MCF 10A (cell line): Measurements from ENCODE around the gene MARCHF7. TPM values are rescaled to one million over a fixed set of nuclear protein-coding genes. Genes with fewer than 3 reads are reported as not detected.

Experiments used
- BruUV-seq: library from RNA; stranded (reverse); fragments of 400-500 nt; replicated peaks from 2 replicates; lab custom pipeline; 2021; lab: Mats Ljungman, UMichigan
- CTCF ChIA-PET: fragments of 300-600 bp; sonication (Branson Sonifier 250); formaldehyde crosslinking; extraction: SDS; loops from one replicate; lab custom pipeline; 2021; ENCODE audit warnings: antibody characterized with exemption, inconsistent platforms; lab: Yijun Ruan, JAX
- POLR2A ChIA-PET: fragments of 300-600, 350-650 bp; sonication (Branson Sonifier 250); formaldehyde crosslinking; extraction: SDS; loops from one replicate; lab custom pipeline; 2020; ENCODE audit warnings: antibody characterized with exemption, inconsistent platforms; lab: Yijun Ruan, JAX
- DNase-seq: peaks from one replicate; pipeline ENCODE4 v3.0.0-alpha.2; 2018; ENCODE audit not compliant: unreplicated experiment
- H3K27ac Mint-ChIP-seq: one replicate; pipeline ENCODE4 v1.8.0; 2022; ENCODE audit warnings: mild to moderate bottlenecking, low read depth, mixed read lengths; ENCODE audit not compliant: unreplicated experiment
- H3K27me3 Mint-ChIP-seq: one replicate; pipeline ENCODE4 v1.8.0; 2022; ENCODE audit warnings: mixed read lengths; ENCODE audit not compliant: insufficient read depth, unreplicated experiment
- H3K36me3 Mint-ChIP-seq: one replicate; pipeline ENCODE4 v1.8.0; 2022; ENCODE audit warnings: mild to moderate bottlenecking, moderate library complexity, mixed read lengths; ENCODE audit not compliant: insufficient read depth, unreplicated experiment
- H3K4me1 Mint-ChIP-seq: one replicate; pipeline ENCODE4 v1.8.0; 2022; ENCODE audit warnings: mixed read lengths; ENCODE audit not compliant: insufficient read depth, unreplicated experiment
- H3K4me3 Mint-ChIP-seq: one replicate; pipeline ENCODE4 v1.8.0; 2022; ENCODE audit warnings: mild to moderate bottlenecking, moderate library complexity, mixed read lengths; ENCODE audit not compliant: unreplicated experiment
- H3K9me3 Mint-ChIP-seq: one replicate; pipeline ENCODE4 v1.8.0; 2022; ENCODE audit warnings: mixed read lengths; ENCODE audit not compliant: unreplicated experiment
- intact Hi-C: fragments of 100-400 bp; cut with micrococcal nuclease; formaldehyde crosslinking; loops from 2 replicates; pipeline ENCODE4 v1.14.1; 2022
- total RNA-seq: library from RNA; stranded (reverse); gene quantifications from 2 replicates; pipeline ENCODE4 v1.2.3, GENCODE V29; 2022
- TF ChIP-seq, protein P1 (sequence below): fragments of 200-600 bp; IDR thresholded peaks from one replicate; pipeline ENCODE4 v1.8.0; 2022; ENCODE audit warnings: antibody characterized with exemption, mild to moderate bottlenecking; ENCODE audit not compliant: unreplicated experiment

MARCHF7 gene
- total RNA-seq, 1 experiment from 2014 or later, result 76.0 TPM

DNA sequence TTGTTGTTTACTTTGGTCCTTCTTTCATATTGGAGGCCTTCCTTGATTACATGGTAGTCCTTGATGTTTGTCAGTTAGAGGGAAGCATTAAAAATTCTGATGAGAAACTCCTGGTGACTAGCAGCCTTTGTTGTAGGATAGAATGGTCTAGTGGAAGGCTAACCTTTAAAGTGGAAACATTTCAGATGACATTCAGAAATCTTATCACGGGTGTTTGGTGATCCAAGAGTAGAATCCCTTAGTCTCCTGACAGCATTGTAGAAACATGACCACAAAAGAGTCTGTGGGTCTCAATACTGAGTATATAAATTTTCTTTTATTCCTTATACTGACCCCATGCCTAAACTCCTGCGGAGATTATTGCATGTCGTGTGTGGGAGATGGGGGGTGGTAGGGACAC is 13.4 kb downstream of the MARCHF7 start:
- no TSS peak for BruUV-seq
- H3K4me3 Mint-ChIP-seq, result no peak overlapping the region
- H3K36me3 Mint-ChIP-seq, result peaks cover 60% of the 10 kb centered on the region

DNA sequence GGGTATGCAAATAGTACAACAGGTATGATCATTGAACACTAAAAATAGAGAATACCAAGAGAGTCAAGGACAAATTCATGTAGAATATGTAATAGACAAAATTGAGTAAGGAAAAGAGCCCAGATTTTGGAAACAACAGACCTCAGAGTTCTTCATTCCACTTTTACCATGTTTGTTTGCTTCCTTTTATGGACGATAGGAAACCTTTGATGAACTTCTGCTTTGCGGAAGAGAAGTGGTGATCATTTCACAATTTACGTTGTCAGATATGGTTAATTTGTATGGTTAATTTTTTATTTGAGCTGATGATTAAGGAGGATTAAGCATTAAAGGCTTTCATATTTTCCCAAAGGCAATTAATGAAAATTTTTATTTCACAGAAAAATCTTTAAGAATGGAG is 16.3 kb downstream of the MARCHF7 start:
- peaks cover 7% of the 10 kb centered on the region for H3K4me1 Mint-ChIP-seq
- POLR2A ChIA-PET, result interaction anchor here (1.0 to 1.2 kb wide), 2 partner anchors 8 to 17 kb away, joined by 3 to 5 read pairs; partner anchors contain the start of gene MARCHF7
- intact Hi-C loops, result no loop called here
- no peaks in the 10 kb centered on the region for H3K27me3 Mint-ChIP-seq
- CTCF ChIA-PET, result interaction anchor here (0.7 kb wide), 1 partner anchor 318 kb away, joined by 3 read pairs; no protein-coding TSS in a partner anchor
- no TSS peak for BruUV-seq
- no peak for DNase-seq
- no peak overlapping the region for H3K4me3 Mint-ChIP-seq
- H3K27ac Mint-ChIP-seq, result no peak overlapping the region
- no peaks in the 10 kb centered on the region for H3K9me3 Mint-ChIP-seq
- H3K36me3 Mint-ChIP-seq, result peaks cover 71% of the 10 kb centered on the region
- TF ChIP-seq, protein P1, sequence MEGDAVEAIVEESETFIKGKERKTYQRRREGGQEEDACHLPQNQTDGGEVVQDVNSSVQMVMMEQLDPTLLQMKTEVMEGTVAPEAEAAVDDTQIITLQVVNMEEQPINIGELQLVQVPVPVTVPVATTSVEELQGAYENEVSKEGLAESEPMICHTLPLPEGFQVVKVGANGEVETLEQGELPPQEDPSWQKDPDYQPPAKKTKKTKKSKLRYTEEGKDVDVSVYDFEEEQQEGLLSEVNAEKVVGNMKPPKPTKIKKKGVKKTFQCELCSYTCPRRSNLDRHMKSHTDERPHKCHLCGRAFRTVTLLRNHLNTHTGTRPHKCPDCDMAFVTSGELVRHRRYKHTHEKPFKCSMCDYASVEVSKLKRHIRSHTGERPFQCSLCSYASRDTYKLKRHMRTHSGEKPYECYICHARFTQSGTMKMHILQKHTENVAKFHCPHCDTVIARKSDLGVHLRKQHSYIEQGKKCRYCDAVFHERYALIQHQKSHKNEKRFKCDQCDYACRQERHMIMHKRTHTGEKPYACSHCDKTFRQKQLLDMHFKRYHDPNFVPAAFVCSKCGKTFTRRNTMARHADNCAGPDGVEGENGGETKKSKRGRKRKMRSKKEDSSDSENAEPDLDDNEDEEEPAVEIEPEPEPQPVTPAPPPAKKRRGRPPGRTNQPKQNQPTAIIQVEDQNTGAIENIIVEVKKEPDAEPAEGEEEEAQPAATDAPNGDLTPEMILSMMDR, result no peak

More for the DNA sequence above, 13.4 kb downstream of the MARCHF7 start:
- H3K27ac Mint-ChIP-seq, result no peak overlapping the region
- TF ChIP-seq, protein P1, result no peak
- peaks cover 7% of the 10 kb centered on the region for H3K4me1 Mint-ChIP-seq
- intact Hi-C loops, result no loop called here
- no peaks in the 10 kb centered on the region for H3K27me3 Mint-ChIP-seq
- no peaks in the 10 kb centered on the region for H3K9me3 Mint-ChIP-seq
- POLR2A ChIA-PET, result interaction anchor here (5.9 kb wide), 1 partner anchor 13 kb away, joined by 30 read pairs; the partner anchor contains the start of gene MARCHF7
- CTCF ChIA-PET, result interaction anchor here (1.4 kb wide), 1 partner anchor 11 kb away, joined by 3 read pairs; no protein-coding TSS in a partner anchor
- no peak for DNase-seq

DNA sequence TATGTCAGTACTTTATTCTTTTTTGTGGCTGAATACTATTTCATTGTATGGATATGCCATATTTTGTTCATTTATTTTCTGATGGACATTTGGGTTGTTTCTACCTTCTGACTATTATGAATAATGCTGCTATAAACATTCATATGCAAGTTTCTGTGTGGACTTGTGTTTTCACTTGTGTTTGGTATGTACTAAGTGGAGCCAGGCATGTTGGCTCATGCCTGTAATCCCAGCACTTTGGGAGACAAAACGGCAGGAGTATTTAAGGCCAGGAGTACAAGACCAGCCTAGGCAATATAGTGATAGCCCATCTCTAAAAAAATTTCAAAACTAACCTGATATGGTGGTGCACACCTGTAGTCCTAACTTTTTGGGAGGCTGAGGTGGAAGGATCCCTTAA is 23.3 kb downstream of the MARCHF7 start:
- DNase-seq, result no peak
- intact Hi-C loops, result no loop called here
- Mint-ChIP-seq H3K4me3 (no peak overlapping the region), H3K27ac (peak overlapping the region; percentile 71), H3K9me3 (no peaks in the 10 kb centered on the region), H3K4me1 (peaks cover 5% of the 10 kb centered on the region), H3K27me3 (no peaks in the 10 kb centered on the region), H3K36me3 (peaks cover 66% of the 10 kb centered on the region)
- no TSS peak for BruUV-seq
- ChIA-PET POLR2A (interaction anchor here (0.6 to 4.5 kb wide), 6 partner anchors 12 to 274 kb away, joined by 3 to 42 read pairs (median 4); partner anchors contain the start of gene MARCHF7), CTCF (interaction anchor here (0.6 to 2.1 kb wide), 4 partner anchors 17 to 22 kb away, joined by 3 to 5 read pairs (median 4); no protein-coding TSS in a partner anchor)
- TF ChIP-seq, protein P1, result no peak

DNA sequence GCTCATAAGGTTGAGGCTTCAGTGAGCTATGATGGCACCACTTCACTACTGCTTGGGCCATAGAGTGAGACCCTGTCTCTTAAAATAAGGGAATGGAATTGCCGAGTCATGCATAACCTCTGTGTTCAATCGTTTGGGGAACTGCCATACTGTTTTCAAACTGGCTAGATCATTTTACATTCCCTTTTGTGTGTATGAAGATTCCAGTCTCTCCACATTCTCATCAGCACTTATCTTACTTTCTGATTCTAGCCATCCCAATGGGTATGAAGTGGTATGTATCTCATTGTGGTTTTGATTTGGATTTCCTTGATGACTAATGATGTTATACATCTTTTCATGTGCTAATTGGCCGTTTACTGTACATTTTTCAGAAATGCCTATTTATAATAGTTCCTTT is 23.7 kb downstream of the MARCHF7 start:
- no TSS peak for BruUV-seq
- TF ChIP-seq, protein P1, result no peak
- Mint-ChIP-seq H3K36me3 (peaks cover 62% of the 10 kb centered on the region), H3K9me3 (no peaks in the 10 kb centered on the region), H3K27ac (peak overlapping the region; percentile 71), H3K4me3 (no peak overlapping the region), H3K27me3 (no peaks in the 10 kb centered on the region), H3K4me1 (peaks cover 5% of the 10 kb centered on the region)
- ChIA-PET CTCF (interaction anchor here (0.6 to 2.1 kb wide), 4 partner anchors 18 to 23 kb away, joined by 3 to 5 read pairs (median 4); no protein-coding TSS in a partner anchor), POLR2A (interaction anchor here (0.6 to 4.5 kb wide), 6 partner anchors 12 to 325 kb away, joined by 3 to 42 read pairs (median 4); partner anchors contain the start of gene MARCHF7)
- no peak for DNase-seq
- intact Hi-C loops, result no loop called here
